ENCODE data around the gene TIMM44. TPM values are rescaled to one million over a fixed set of nuclear protein-coding genes. Genes with fewer than 3 reads are reported as not detected.

TIMM44 gene
- total and polyA plus RNA-seq, 10 of the 15 experiments (the other 5 are each of a cell fraction or from before 2014, with no cell fraction given), result 6.6 to 90.7 (median 57.6) TPM

GRCh38 chr19:7959211-7959610 lies 15.7 kb upstream of the TIMM44 start:
- no peak for ATAC-seq
- in situ Hi-C loops (cut with MboI), result no loop called here
- no TSS peak for BruUV-seq (replicated peaks)
- no peaks in the 10 kb centered on the region for H4K20me1 ChIP-seq (ENCODE audit: control insufficient read depth, insufficient read depth)
- no peak overlapping the region for H3K27ac ChIP-seq (ENCODE audit: control insufficient read depth, insufficient read depth)
- ChIA-PET CTCF (interaction anchor here (0.9 to 3.3 kb wide), 4 partner anchors 8 to 43 kb away, joined by 3 to 16 read pairs (median 4); partner anchors contain the start of gene TIMM44), POLR2A (interaction anchor here (0.6 kb wide), 1 partner anchor 10 kb away, joined by 3 read pairs; no protein-coding TSS in a partner anchor), RAD21 (ENCODE audit: unreplicated experiment) (no interaction called here), SMC1A (ENCODE audit: uncharacterized antibody, unreplicated experiment) (no interaction called here)
- 90% methylated on average over 6 of the region's 6 CpGs for WGBS (ENCODE audit: insufficient coverage, insufficient replicate concordance, low lambda C conversion rate, missing lambda C conversion rate)
- intact Hi-C loops (cut with micrococcal nuclease; ENCODE audit: unreplicated experiment), result no loop called here
- DNase-seq (ENCODE audit: low read depth, low spot score), result no peak
- H3K4me2 ChIP-seq (ENCODE audit: control insufficient read depth, insufficient read depth), result no peak overlapping the region
- no peak overlapping the region for H2AFZ ChIP-seq (ENCODE audit: control insufficient read depth, low read depth, low read length)
- H3K27me3 ChIP-seq (replicated peaks in 1 of 2; ENCODE audit: control insufficient read depth in 2 of 2, insufficient read depth in 2 of 2, low read length in 1 of 2), result no peaks in the 10 kb centered on the region
- no peak for FAIRE-seq
- no peaks in the 10 kb centered on the region for H3K9me3 ChIP-seq (replicated peaks; ENCODE audit: control insufficient read depth, insufficient read depth, low read length)
- no peaks in the 10 kb centered on the region for H3K79me2 ChIP-seq (ENCODE audit: control insufficient read depth, insufficient read depth, low read length)
- no peak for TF ChIP-seq MYC (IDR thresholded peaks at IDR 0.05; ENCODE audit: insufficient read depth, insufficient read length, insufficient replicate concordance, low read length, severe bottlenecking)
- TF ChIP-seq ZNF592 (IDR thresholded peaks at IDR 0.05), result no peak
- TF ChIP-seq POLR2AphosphoS5 (IDR thresholded peaks at IDR 0.05; ENCODE audit: low read length), result no peak
- TF ChIP-seq WRNIP1 (IDR thresholded peaks at IDR 0.05; ENCODE audit: borderline replicate concordance, low read depth, low read length), result no peak
- TF ChIP-seq ELK1 (IDR thresholded peaks at IDR 0.05; ENCODE audit: low read depth, low read length), result no peak
- TF ChIP-seq HCFC1 (IDR thresholded peaks at IDR 0.05; ENCODE audit: low read length), result no peak
- H3K4me1 ChIP-seq (ENCODE audit: control insufficient read depth, insufficient read depth, low read length), result no peaks in the 10 kb centered on the region
- no peak overlapping the region for H3K4me3 ChIP-seq
- peaks cover 10 to 12% of the 10 kb centered on the region in 2 experiments; a peak in 3 of 4 replicates for H3K36me3 ChIP-seq (ENCODE audit: control insufficient read depth in 2 of 2, insufficient read depth in 2 of 2, low read length in 1 of 2)
- no peak overlapping the region for H3K9ac ChIP-seq (ENCODE audit: control insufficient read depth, insufficient read depth, low read length)

All from GM12878 (cell line).